GM19193 (cell line): ENCODE data around the gene OR3A1.

Experiments
- POLR2A ChIP-seq: IDR thresholded peaks from 4 replicates; pipeline ENCODE4 v1.6.1; 2011; ENCODE audit not compliant: insufficient read depth, insufficient read length; ENCODE audit errors: extremely low read depth

Gene OR3A1, protein sequence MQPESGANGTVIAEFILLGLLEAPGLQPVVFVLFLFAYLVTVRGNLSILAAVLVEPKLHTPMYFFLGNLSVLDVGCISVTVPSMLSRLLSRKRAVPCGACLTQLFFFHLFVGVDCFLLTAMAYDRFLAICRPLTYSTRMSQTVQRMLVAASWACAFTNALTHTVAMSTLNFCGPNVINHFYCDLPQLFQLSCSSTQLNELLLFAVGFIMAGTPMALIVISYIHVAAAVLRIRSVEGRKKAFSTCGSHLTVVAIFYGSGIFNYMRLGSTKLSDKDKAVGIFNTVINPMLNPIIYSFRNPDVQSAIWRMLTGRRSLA

DNA sequence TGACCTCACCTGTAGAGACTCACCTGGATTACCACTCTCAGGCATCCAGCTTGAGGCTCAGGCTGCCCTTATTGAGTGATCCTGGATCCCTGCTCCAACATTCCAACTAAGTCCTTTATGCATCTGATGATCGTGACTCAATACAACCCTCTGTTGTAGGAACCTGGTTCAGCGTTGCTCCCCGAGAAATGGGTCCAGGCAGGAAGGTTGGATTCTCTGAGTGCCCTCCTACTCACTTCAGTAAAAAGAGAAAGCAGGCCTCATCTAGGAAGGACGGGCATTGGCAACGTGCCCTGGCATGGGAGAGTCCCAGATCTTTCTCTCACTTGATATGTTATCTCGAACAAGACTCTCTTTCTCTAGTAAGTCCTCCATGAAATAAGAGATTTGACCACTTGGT, at the start of gene OR3A1:
OR3A1 (minus strand) TSS at position 101 of the 400 bp plus-strand sequence. CDS start 5,778 bp downstream, outside the sequence.
- TF ChIP-seq POLR2A = no peak

DNA sequence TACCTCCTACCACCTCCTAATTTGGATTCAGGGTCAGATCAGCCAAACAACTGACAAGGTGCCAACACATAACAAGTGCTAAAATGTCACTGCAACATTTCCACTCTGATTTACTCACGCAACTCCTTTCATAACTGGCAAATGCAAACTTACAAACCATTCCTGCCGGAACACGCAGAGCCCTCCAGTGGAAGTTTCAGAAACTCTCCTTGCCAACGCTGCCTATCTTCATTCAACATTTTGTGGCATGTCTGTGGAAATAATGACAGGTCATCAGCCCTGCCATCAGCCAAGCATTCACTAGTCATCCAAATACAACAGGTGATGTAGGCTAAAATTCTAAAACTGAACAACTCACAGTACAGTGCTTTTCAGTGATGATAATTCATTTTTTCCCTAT, 37.7 kb upstream of the OR3A1 start:
- TF ChIP-seq POLR2A = no peak

DNA sequence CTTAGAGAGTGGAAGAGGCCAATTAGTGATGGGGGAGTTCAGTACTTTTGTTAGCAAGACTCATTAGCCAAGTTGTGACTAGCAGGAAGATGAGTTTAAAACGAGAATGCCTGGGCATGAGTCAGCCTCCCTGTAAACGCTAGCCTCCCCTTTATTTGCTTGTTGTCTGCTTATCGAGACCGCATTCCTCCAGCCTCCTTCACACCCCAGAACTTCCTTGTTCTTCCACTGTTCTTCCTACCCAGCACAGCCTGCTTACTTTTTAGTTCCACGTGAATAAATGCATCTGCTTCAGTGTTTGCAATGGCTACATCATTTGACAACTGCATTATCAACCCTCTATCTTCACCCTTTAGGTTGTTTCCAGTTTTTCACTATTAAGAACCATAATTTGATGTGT, 20.2 kb upstream of the OR3A1 start:
- TF ChIP-seq POLR2A = no peak

DNA sequence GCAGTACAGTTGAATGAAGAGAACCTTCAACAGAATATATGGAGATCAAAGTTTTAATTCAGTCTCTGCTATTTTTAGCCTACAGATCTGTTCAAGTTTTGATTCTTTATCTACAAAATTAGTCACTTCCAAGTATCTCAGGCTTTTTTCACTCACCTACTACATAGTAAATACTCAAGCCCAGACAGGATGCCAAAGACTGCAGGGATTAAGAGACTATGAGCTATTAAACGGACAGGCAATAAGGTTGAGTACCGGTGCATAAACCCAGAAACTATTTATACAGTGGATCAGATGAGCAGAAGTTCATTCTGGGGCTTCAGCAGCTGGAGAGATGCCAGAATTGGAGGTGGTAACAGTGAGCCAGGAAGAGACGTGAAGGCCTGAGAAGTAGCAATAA, 18.7 kb upstream of the OR3A1 start:
- no peak for TF ChIP-seq POLR2A

DNA sequence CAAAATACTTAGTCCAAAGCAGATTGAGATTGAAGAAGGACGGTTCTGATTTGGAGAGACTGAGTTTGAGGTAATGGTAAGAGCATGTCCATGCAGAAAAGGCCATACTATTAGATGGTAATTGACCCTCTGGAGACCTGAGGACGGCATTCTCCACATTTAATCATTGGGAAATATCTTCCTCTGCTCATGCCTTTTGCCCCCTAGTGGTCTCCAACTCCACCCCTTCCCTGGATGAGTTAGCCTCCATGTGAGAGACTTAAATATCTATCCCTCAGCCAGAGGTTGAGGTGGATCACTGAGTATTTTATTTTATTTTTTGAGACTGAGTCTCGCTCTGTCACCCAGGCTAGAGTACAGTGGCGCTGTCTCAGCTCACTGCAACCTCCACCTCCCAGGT, 10.4 kb upstream of the OR3A1 start:
- TF ChIP-seq POLR2A = no peak

DNA sequence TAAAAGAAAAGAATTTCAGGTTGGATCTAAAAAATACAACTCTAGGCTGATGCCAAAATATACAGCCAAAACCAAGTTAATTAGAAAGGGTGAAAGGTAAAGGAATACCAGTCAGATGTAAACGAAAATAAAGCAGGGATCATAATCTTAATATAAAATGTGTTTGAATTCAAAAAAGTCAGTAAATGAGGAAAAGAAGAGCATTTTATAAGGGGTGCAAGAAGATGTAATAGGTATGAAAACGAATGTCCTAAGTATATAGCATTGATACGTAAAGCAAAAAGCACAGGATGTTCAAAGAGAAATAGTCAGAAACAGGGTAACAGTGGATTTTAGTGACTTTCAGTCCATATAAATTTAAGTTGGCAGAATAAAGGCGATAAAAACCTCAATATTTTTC, 2.5 kb downstream of the OR3A1 start:
- no peak for TF ChIP-seq POLR2A

DNA sequence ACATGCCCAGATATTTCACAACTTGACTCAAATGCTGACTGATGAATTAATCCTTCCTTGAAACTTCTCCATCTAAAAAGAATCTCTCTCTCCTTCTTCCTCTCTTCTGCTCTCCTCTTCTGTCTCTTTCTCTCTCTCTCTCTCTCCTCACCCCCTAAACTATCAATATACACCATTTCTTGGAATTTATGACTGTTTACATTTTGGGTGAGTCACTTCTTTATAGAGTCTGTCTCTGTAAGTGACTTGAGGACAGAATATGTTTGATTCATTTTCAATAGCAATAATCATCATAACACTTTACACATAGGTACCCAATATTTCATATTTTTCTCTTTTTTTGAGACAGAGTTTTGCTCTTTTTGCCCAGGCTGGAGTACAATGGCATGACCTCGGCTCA, 15.3 kb downstream of the OR3A1 start:
- TF ChIP-seq POLR2A = no peak

DNA sequence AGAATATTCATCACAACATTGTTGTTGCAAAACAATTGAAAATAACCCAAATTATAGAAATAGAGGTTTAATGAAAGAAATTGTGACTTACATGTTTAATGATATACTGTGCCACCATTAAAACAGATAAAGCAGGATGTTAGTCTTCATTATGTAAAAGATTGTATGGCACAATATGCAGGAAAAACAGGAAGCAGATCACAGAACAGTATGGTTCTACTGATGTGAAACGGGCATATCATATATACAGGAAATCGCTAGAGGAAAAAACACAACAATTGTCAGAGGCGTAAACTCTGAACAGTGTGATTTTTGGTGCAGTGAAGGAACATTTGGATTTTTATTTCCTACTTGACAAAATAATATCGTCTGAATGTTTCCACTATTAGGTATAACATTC, 22.0 kb downstream of the OR3A1 start:
- no peak for TF ChIP-seq POLR2A

DNA sequence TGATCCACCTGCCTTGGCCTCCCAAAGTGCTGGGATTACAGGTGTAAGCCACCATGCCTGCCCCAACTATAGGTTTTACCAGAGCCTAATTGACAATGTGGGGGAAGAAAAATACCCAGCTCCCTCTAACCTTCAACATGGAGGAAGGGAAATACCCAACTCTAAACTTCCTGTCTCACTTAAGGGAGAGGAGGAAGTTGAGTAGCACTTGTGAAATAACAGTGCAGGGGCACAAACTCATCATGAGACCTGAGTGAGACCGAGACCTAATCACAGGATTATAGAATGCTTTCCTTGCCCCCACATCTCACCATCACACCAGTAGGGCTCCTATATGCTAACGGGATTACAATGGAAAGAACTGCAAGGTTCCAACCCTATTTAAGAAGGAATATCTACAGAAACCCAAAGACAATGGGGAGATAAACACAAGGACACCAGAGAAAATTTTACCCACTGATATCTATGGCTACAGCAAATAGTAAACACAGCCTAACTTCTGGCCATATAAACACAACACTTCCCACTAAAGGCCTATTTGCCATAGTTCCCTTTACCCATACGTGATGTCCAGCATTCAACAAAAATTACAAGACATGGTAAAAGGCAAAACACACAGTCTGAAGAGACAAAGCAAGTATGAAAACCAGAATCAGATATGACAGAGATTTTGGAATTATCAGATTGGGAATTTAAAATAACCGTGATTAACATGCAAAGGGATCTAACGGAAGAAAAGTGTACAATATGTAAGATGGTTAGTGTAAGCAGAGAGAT, 26.9 kb downstream of the OR3A1 start:
- TF ChIP-seq POLR2A = no peak

DNA sequence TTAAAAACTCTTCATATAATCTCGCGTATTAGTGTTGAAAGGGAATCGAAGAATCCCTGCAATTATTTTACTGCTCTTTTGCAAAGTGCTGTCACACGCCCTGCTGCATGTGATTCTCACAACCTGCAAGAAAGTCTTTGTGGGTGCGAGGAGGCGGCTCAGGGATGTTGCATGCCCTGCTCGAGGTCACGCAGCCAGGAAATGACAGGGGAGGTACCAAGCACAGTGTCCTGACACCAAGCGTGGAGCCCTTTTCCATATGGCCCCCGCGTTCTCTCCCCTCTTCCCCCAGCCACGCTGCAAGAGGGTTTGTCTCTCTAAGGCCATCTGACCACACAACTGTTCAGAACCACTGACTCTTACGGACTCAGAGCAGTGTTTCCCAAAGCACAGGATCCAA, 37.6 kb downstream of the OR3A1 start:
- no peak for TF ChIP-seq POLR2A

DNA sequence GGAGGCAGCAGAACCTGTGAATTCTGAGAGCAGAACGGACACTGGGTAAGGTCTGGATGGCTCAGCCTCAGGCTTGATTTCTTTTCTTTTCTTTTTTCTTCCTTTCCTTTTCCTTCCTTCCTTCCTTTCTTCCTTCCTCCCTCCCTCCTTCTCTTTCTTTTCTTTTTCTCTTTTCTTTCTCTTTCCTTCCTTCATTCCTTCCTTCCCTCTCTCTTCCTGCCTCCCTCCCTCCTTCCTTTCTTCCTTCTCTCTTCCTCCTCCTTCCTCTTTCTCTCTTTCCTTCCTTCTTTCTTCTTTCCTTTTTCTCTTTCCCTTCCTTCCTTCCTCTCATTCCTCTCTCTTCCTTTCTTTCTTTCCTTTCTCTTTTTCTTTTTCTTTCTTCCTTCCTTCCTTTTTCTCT, 38.0 kb downstream of the OR3A1 start:
- TF ChIP-seq POLR2A = no peak

DNA sequence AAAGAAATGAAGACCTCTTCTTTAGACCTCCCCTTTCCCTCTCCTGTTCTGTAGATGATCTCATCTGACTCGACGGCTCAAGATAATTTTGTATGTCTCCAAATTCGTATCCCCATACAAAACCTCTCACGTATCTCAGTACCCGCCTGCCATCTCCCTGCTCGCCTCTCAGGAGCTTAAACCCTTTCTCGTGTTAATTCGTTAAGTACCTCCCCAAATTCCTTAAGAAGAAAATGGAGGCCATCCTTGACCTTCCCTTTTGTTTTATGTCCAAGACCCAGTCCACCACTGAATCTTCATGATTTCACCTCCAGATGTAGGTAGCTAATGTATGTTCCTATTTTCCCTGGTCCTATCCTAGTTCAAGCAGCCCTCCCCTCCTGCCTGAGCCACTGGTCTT, 41.6 kb downstream of the OR3A1 start:
- TF ChIP-seq POLR2A = no peak
